AG09319 (cell line): Measurements from ENCODE around the gene RPS6KA4.
"Not testable (repeated sequence)": the region's sequence is repeated elsewhere in the genome, so short reads cannot be mapped to it uniquely, and the experiment has no call there.

Experiments used
- DNase-seq: peaks from one replicate; pipeline ENCODE4 v3.0.0-alpha.2; 2010; ENCODE audit warnings: low read depth; ENCODE audit errors: extremely low read depth
- CTCF ChIP-seq: IDR thresholded peaks from 2 replicates; pipeline ENCODE4 v1.5.1; 2011; ENCODE audit warnings: low read depth, mild to moderate bottlenecking, inconsistent platforms, low read length, moderate library complexity

Gene RPS6KA4

GRCh38 chr11:64321533-64321932 lies 37.4 kb upstream of the RPS6KA4 start:
- no peak for DNase-seq
- TF ChIP-seq CTCF = no peak

- no peak for DNase-seq
- TF ChIP-seq CTCF = no peak
Measured at GRCh38 chr11:64322925-64323260, 36.1 kb upstream of the RPS6KA4 start.

GRCh38 chr11:64323373-64323772 lies 35.6 kb upstream of the RPS6KA4 start:
- TF ChIP-seq CTCF = no peak
- no peak for DNase-seq

- DNase-seq = not testable (repeated sequence)
Measured at GRCh38 chr11:64323984-64324383, 35.0 kb upstream of the RPS6KA4 start.

GRCh38 chr11:64324692-64325469 lies 34.1 kb upstream of the RPS6KA4 start:
- no peak for DNase-seq
- TF ChIP-seq CTCF = no peak

GRCh38 chr11:64327375-64327774 lies 31.6 kb upstream of the RPS6KA4 start:
- TF ChIP-seq CTCF = no peak
- no peak for DNase-seq

GRCh38 chr11:64327993-64328392 lies 31.0 kb upstream of the RPS6KA4 start:
- no peak for DNase-seq
- no peak for TF ChIP-seq CTCF

- TF ChIP-seq CTCF = no peak
- no peak for DNase-seq
Measured at GRCh38 chr11:64330888-64331287, 28.1 kb upstream of the RPS6KA4 start.
